Measurements from ENCODE around the gene RBM27.

Gene RBM27

GRCh38 chr5:146240951-146241350 lies 37.5 kb downstream of the RBM27 start:
- Histone ChIP-seq H3K4me2 (ENCODE audit: low read length) (no peak overlapping the region), H4K20me1 (ENCODE audit: control insufficient read depth, insufficient read depth, low read depth, low read length) (no peaks in the 10 kb centered on the region), H3K4me3 (ENCODE audit: low read length) (no peak overlapping the region), H3K9me3 (ENCODE audit: control insufficient read depth, insufficient read depth, low read length) (no peaks in the 10 kb centered on the region), H3F3A (ENCODE audit: control insufficient read depth, insufficient read depth) (no peaks in the 10 kb centered on the region), H3K79me2 (ENCODE audit: control insufficient read depth, low read length) (no peaks in the 10 kb centered on the region; the same call in 1 of the 2 replicates), H3K36me3 (ENCODE audit: control insufficient read depth, low read length) (peaks cover 52% of the 10 kb centered on the region), H3K27me3 (ENCODE audit: control insufficient read depth, low read length) (no peaks in the 10 kb centered on the region), H3K9me2 (replicated peaks; ENCODE audit: control insufficient read depth, low read length) (no peaks in the 10 kb centered on the region), H3K27ac (ENCODE audit: low read depth, low read length) (no peak overlapping the region), H3K4me1 (ENCODE audit: control insufficient read depth, low read length) (no peaks in the 10 kb centered on the region)
- TF ChIP-seq EZH2phosphoT487 (IDR thresholded peaks at IDR 0.05; ENCODE audit: borderline replicate concordance, low read length), result no peak
- TF ChIP-seq, protein P1, sequence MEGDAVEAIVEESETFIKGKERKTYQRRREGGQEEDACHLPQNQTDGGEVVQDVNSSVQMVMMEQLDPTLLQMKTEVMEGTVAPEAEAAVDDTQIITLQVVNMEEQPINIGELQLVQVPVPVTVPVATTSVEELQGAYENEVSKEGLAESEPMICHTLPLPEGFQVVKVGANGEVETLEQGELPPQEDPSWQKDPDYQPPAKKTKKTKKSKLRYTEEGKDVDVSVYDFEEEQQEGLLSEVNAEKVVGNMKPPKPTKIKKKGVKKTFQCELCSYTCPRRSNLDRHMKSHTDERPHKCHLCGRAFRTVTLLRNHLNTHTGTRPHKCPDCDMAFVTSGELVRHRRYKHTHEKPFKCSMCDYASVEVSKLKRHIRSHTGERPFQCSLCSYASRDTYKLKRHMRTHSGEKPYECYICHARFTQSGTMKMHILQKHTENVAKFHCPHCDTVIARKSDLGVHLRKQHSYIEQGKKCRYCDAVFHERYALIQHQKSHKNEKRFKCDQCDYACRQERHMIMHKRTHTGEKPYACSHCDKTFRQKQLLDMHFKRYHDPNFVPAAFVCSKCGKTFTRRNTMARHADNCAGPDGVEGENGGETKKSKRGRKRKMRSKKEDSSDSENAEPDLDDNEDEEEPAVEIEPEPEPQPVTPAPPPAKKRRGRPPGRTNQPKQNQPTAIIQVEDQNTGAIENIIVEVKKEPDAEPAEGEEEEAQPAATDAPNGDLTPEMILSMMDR (IDR thresholded peaks at IDR 0.05; ENCODE audit: low read depth, low read length, poor library complexity, severe bottlenecking), result no peak

DNA sequence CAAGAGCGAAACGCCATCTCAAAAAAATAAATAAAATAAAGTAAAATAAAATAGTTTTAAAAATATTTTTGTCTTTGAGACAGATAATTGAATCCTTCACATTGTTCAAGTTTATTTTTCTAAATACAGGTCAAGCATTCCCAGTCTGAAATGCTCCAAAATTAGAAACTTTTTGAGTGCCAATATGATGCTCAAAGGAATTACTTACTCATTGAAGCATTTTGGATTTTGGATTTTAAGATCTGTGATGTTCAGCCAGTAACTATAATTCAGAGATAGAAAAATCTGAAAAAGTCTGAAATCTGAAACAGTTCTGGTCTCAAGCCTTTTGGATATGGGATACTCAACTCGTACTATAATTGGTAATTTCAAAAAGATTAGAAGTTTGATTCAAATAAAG lies 39.8 kb downstream of the RBM27 start:
- TF ChIP-seq, protein P1 (IDR thresholded peaks at IDR 0.05; ENCODE audit: low read depth, low read length, poor library complexity, severe bottlenecking), result no peak
- TF ChIP-seq EZH2phosphoT487 (IDR thresholded peaks at IDR 0.05; ENCODE audit: borderline replicate concordance, low read length), result no peak
- Histone ChIP-seq H3K4me1 (ENCODE audit: control insufficient read depth, low read length) (peaks cover 14% of the 10 kb centered on the region), H3K36me3 (ENCODE audit: control insufficient read depth, low read length) (peaks cover 40% of the 10 kb centered on the region), H3K9me3 (ENCODE audit: control insufficient read depth, insufficient read depth, low read length) (no peaks in the 10 kb centered on the region), H3K27me3 (ENCODE audit: control insufficient read depth, low read length) (no peaks in the 10 kb centered on the region), H3K79me2 (ENCODE audit: control insufficient read depth, low read length) (peaks cover 2% of the 10 kb centered on the region; the same call in 1 of the 2 replicates), H3K9me2 (replicated peaks; ENCODE audit: control insufficient read depth, low read length) (no peaks in the 10 kb centered on the region), H3K4me2 (ENCODE audit: low read length) (no peak overlapping the region), H3F3A (ENCODE audit: control insufficient read depth, insufficient read depth) (no peaks in the 10 kb centered on the region), H4K20me1 (ENCODE audit: control insufficient read depth, insufficient read depth, low read depth, low read length) (no peaks in the 10 kb centered on the region), H3K27ac (ENCODE audit: low read depth, low read length) (no peak overlapping the region), H3K4me3 (ENCODE audit: low read length) (no peak overlapping the region)

DNA sequence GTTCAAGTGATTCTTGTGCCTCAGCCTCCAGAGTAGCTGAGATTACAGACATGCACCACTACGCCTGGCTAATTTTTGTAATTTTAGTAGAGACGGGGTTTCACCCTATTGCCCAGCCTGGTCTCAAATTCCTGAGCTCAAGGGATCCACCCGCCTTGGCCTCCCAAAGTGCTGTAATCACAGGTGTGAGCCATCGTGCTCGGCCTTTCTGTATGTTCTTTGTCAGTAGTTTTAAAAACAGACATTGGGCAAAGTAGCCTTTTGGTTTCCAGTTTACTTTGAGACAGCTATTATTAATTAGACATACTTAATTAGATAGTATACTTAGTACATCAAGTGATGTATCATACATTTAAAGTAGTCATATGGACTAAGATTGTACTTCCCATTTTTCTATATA lies 45.2 kb downstream of the RBM27 start:
- no peaks in the 10 kb centered on the region for H3K27me3 ChIP-seq (ENCODE audit: control insufficient read depth, low read length)
- peaks cover 51% of the 10 kb centered on the region for H3K36me3 ChIP-seq (ENCODE audit: control insufficient read depth, low read length)
- H3K4me3 ChIP-seq (ENCODE audit: low read length), result no peak overlapping the region
- no peaks in the 10 kb centered on the region for H3K9me3 ChIP-seq (ENCODE audit: control insufficient read depth, insufficient read depth, low read length)
- H3F3A ChIP-seq (ENCODE audit: control insufficient read depth, insufficient read depth), result peaks cover 3% of the 10 kb centered on the region; the same call in 1 of the 2 replicates
- peaks cover 33% of the 10 kb centered on the region for H3K4me1 ChIP-seq (ENCODE audit: control insufficient read depth, low read length)
- H3K79me2 ChIP-seq (ENCODE audit: control insufficient read depth, low read length), result peaks cover 5% of the 10 kb centered on the region; the same call in 1 of the 2 replicates
- no peaks in the 10 kb centered on the region for H4K20me1 ChIP-seq (ENCODE audit: control insufficient read depth, insufficient read depth, low read depth, low read length)
- no peaks in the 10 kb centered on the region for H3K9me2 ChIP-seq (replicated peaks; ENCODE audit: control insufficient read depth, low read length)
- no peak overlapping the region for H3K4me2 ChIP-seq (ENCODE audit: low read length)
- no peak overlapping the region for H3K27ac ChIP-seq (ENCODE audit: low read depth, low read length)
- TF ChIP-seq, protein P1 (IDR thresholded peaks at IDR 0.05; ENCODE audit: low read depth, low read length, poor library complexity, severe bottlenecking), result no peak
- TF ChIP-seq EZH2phosphoT487 (IDR thresholded peaks at IDR 0.05; ENCODE audit: borderline replicate concordance, low read length), result no peak

Data from DOHH2 (cell line).